HTR-8/SVneo (cell line): Measurements from ENCODE around the gene PATE4.
"Not testable (repeated sequence)": the region's sequence is repeated elsewhere in the genome, so short reads cannot be mapped to it uniquely, and the experiment has no call there.

Experiments used
- DNase-seq: peaks from one replicate; pipeline ENCODE4 v3.0.0; 2011; ENCODE audit warnings: low spot score, mixed read lengths; ENCODE audit not compliant: insufficient read length
- FAIRE-seq: peaks from 2 replicates; lab custom pipeline; 2011; peaks lifted over from hg19 to GRCh38; lab: Jason Lieb, UNC

The PATE4 gene, protein sequence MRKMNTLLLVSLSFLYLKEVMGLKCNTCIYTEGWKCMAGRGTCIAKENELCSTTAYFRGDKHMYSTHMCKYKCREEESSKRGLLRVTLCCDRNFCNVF

DNA sequence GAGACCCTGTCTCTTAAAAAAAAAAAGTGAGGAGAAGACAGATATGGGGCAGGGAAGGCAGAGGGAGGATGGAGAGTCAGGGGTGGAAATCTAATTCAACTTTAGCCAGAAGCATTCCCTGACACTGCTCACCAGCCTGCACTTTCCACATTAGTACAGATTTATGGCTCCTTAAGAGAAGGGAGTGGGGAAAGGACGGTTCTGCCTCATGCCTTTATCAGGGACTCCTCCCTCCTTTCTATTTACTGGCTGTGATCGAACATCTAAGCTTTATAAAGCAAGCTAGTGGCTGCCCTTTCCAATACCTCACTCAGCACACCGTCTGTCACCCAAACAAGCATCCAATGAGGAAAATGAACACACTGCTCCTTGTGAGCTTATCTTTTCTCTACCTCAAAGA, at the start of gene PATE4:
TSS of gene PATE4 (plus strand) at position 301 of the 400 bp plus-strand sequence. CDS start at position 345, 44 bp downstream.
- FAIRE-seq (no peak), DNase-seq (no peak)

- FAIRE-seq, result no peak
These were observed 48.4 kb upstream of the PATE4 start for GRCh38 chr11:125784678-125785077.

GRCh38 chr11:125787827-125788226, 45.3 kb upstream of the PATE4 start, which contains the start of gene PATE3:
TSS of gene PATE3 (plus strand) at chr11:125788127. CDS start at chr11:125788152, 25 bp downstream.
- FAIRE-seq (no peak), DNase-seq (no peak)

More at GRCh38 chr11:125784678-125785077, 48.4 kb upstream of the PATE4 start:
- no peak for DNase-seq

- FAIRE-seq (no peak), DNase-seq (no peak)
These were observed 42.3 kb upstream of the PATE4 start for GRCh38 chr11:125790825-125791224.

DNA sequence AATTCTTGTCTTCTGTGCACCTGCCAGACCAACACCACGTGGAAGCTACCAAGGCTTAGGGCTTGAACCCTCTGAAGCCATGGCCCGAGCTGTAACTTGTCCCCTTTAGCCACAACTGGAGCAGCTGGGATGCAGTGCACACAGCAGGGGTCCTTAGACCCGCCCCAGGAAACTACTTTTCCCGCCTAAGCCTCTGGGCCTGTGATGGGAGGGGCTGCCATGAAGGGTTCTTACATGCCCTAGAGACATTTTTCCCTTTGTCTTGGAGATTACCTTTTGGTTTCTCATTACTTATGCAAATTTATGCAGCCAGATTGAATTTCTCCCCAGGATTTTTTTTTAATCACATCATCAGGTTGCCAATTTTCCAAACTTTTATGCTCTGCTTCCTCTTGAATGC, 35.5 kb upstream of the PATE4 start:
- DNase-seq, result no peak
- FAIRE-seq, result no peak

DNA sequence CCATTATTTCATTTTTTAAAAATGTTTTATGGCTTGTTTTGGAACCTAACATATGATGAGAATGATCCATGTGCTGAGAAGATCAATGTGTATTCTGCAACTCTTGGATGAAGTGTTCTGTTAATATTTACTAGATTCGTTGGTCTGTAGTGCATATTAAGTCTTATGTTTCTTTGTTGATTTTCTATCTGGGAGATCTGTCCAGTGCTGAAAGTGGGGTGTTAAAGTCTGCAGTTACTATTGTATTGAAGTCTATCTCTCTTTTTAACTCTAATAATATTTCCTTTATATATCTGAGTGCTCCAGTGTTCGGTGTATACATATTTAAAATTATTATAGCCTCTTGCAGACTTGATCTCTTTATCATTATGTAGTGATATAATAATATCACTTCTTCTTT, 33.3 kb upstream of the PATE4 start:
- DNase-seq (no peak), FAIRE-seq (no peak)

DNA sequence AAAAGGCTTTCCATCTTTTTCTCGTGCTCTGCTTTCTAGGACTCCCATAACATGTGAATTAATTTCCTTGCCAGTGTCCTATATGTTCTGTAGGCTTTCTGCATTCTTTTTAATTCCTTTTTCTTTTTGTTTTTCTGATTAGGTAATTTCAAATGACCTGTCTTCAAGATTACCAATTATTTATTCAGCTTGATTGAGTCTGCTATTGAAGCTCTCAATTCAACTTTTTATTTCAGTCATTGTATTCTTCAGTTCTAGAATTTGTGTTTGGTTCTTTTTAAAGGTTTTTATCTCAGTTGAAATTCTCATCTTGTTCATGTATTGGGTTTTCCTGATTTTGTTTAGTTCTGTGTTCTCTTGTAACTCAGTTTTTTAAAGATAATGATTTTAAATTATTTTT, 30.7 kb upstream of the PATE4 start:
- FAIRE-seq (no peak), DNase-seq (no peak)

DNA sequence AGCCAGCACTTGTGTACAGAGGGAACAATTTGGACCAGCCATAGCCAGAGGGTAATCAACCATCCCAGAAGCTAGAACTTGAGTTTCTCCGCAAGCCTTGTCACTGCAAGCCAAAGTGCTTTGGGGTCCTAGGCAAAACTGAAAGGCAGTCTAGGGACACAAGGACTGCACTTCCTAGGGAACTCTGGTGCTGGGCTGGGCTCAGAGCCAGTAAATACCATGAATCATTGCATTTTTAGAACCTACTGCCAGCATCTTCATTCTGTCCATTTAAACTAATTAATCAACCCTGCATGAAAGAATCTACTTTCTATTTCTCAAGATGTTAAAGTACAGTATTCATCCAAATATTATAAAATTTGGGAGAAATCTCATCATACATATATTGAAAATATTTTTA, 25.2 kb upstream of the PATE4 start:
- FAIRE-seq (no peak), DNase-seq (no peak)

- FAIRE-seq (no peak), DNase-seq (no peak)
These were observed 2.6 kb downstream of the PATE4 start for GRCh38 chr11:125835748-125836147.

DNA sequence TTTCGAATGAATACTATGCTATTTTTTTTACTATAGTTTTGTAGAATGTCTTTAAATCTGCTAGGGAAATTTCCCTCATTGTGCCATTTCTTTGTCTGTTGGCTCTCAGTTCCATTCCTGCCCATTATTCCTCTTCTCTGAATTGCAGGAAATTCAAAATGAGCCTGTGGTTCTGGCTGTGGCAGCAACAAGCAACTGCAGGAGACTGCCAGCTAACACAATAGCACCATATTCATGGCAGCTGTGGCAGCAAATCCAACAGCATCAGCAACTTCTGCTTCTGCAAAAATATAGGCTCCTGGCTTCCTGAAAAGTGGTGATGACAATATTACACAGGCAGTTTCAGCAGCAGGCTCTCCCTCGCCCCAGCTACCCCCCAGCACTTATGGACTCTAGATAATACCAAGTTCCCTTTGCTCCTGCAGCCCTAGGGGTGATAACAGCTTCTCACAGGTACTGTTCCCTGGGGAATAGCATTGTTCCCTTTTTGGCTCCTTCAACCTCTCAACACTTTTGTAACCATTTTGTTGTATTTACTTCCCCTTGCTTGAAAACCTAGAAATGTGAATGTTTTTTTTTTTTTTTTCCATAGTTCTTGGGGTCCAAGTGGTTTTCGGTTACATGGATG, 9.3 kb downstream of the PATE4 start:
- no peak for DNase-seq
- no peak for FAIRE-seq

GRCh38 chr11:125846188-125846587, 13.1 kb downstream of the PATE4 start:
- DNase-seq (no peak), FAIRE-seq (no peak)

DNA sequence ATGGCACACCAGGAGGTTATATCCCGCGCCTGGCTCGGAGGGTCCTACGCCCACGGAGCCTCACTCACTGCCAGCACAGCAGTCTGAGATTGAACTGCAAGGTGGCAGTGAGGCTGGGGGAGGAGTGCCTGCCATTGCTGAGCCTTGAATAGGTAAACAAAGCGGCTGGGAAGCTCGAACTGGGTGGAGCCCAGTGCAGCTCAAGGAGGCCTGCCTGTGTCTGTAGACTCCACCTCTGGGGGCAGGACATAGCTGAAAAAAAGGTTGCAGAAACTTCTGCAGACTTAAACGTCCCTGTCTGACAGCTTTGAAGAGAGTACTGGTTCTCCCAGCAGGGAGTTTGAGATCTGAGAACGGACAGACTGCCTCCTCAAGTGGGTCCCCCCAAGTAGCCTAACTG, 24.6 kb downstream of the PATE4 start:
- not testable (repeated sequence) for FAIRE-seq, DNase-seq

DNA sequence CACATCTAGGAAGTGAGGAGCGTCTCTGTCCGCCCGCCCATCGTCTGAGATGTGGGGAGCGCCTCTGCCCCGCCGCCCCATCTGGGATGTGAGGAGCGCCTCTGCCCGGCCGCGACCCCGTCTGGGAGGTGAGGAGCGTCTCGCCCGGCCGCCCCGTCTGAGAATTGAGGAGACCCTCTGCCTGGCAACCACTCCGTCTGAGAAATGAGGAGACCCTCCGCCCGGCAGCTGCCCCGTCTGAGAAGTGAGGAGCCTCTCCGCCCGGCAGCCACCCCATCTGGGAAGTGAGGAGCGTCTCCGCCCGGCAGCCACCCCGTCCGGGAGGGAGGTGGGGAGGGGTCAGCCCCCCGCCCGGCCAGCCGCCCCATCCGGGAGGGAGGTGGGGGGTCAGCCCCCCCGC, 29.7 kb downstream of the PATE4 start:
- not testable (repeated sequence) for FAIRE-seq, DNase-seq

GRCh38 chr11:125865354-125865753, 32.2 kb downstream of the PATE4 start:
- FAIRE-seq, DNase-seq: not testable (repeated sequence)

DNA sequence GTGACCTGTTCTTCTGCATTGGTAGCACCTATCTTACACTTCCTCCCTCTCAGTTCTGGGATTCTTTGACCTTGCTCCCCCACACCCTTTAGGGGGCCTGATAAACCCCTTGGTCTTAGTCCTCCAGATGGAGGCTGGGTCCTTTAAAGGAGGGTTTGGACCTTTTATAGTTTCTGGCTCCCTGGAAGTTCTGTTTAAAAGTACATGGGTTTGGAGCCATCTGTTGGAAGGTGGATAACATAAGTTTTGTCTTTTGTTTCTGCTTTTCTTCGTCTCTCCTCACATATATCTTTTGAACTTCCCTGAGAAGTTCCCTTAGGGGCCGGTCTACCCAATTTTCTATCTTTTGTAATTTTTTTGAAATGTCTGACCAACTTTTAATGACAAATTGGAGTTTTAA, 36.4 kb downstream of the PATE4 start:
- FAIRE-seq (no peak), DNase-seq (no peak)

DNA sequence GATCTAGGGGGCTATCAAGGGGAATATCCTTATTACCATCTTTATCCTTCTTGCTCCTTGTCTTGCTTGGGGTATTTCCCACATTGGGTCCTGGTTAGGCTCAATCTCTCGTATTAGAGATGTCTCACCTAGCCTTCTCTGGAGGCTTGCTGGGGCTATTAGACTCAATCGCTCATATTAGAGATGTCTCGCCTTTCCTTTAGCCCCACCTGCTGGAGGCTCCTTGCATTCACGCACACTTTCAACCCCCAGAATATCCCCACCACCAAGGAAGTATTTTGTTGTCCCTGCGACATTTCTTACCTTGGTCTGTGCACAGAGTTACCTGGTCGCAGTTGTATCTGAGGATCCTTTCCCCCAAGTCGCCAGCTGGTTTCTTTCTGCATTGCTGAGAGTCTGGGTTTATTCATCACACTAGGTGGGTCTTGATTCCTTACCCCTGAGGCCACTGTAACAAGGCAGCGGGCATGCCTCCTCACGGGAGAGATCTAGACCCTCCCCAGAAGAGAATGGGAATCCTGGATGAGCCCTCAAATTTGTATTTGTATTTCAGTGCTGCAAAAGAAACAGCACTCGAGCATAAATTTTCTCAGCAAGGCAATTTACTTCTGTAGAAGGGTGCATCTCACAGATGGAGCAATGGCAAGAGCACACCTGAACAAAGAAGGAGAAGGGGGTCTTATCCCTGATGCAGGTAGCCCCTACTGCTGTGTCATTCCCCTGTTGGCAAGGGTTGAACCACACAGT, 38.4 kb downstream of the PATE4 start:
- peak; percentile 22 for DNase-seq
- FAIRE-seq, result no peak

- FAIRE-seq (no peak), DNase-seq (no peak)
These were observed 39.0 kb downstream of the PATE4 start for GRCh38 chr11:125872138-125872491.

DNA sequence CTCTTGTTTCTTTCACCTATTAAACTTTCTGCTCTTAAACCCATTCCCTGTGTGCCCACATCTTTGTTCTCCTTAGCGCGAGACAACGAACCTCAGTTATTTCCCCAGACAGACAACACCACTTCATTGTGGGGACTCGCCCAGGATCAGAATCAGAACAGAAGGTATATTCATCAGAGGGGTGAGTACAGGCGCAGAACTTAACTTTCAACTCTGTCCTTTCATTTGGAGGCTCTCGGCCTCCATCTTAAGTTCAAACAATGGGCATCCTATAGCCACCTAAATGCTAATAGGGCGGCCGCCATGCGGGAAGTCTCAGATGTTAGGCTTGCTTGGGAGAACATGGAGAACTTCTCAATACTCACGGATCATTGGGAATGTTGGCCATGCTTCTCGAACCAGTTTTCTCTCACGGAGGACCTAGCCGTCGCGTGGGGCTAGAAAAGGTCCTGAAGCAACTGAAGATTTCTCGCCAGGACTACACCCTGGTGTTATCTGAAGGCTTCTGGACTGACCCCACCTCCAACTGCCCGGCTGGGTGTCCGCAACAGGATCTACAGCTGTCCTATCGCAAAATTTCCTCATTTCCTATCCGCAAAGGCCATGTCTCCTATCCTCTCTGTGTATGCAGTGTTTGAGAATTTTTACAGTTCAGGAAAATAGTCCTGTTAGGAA, 40.9 kb downstream of the PATE4 start:
- FAIRE-seq (no peak), DNase-seq (no peak)

- FAIRE-seq (peak; percentile 23), DNase-seq (peak; percentile 41)
These were observed 41.5 kb downstream of the PATE4 start for GRCh38 chr11:125874556-125875124.

- DNase-seq (no peak), FAIRE-seq (no peak)
These were observed 48.2 kb downstream of the PATE4 start for GRCh38 chr11:125881291-125881690.

DNA sequence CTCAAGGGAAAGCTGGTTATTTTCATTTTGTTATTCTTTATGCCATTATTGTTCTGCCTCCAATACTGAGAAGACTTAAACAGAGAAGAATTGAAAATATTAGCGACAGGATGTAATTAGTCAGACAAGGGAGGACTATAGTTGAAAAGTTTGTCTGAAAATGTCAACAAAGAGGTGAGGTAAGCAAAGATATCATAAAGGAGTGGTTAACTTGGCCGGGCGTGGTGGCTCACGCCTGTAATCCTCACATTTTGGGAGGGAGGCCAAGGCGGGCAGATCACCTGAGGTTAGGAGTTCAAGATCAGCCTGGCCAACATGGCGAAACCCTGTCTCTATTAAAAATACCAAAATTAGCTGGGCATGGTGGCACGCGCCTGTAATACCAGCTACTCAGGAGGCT, 50.3 kb downstream of the PATE4 start:
- no peak for DNase-seq
- FAIRE-seq, result no peak
